Activated T-cell treated with anti-CD3 and anti-CD28 coated beads for 1 hour (primary cell): Measurements from ENCODE around the gene CPT2.
A peak's percentile ranks its signal among the peaks of the same experiment; 100 is the strongest.

Experiments used
- DNase-seq: peaks from one replicate; pipeline ENCODE4 v3.0.0-alpha.2; 2020; ENCODE audit warnings: low read depth

The CPT2 gene

GRCh38 chr1:53196485-53197290 is at the start of gene CPT2:
TSS of gene CPT2 (plus strand) at chr1:53196824. CDS start at chr1:53196944, 120 bp downstream.
- peak; percentile 87 for DNase-seq

- DNase-seq: no peak
Measured at GRCh38 chr1:53147174-53147573, 49.5 kb upstream of the CPT2 start.

DNA sequence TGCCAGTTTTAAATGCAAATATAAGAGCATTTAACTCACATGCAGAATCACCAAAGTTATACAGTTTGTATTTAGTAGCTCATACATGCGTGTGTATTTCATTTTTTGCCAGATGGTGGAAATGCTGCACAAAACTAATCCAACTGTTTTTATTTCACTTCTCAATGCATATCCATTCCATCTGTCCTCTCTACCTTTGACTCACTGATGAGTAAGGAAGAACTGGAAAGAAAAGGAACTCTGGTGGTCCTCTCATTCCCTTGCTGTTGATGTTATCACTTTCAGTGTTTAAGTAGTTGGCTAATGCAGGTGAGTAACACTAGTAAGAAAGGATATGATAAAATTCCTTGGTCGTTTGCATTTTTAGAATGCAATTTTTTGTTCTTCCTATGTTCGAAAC is 48.5 kb upstream of the CPT2 start:
- no peak for DNase-seq

- no peak for DNase-seq
Measured at GRCh38 chr1:53153752-53154151, 42.9 kb upstream of the CPT2 start.

GRCh38 chr1:53154859-53155438 is 41.7 kb upstream of the CPT2 start:
- no peak for DNase-seq

DNA sequence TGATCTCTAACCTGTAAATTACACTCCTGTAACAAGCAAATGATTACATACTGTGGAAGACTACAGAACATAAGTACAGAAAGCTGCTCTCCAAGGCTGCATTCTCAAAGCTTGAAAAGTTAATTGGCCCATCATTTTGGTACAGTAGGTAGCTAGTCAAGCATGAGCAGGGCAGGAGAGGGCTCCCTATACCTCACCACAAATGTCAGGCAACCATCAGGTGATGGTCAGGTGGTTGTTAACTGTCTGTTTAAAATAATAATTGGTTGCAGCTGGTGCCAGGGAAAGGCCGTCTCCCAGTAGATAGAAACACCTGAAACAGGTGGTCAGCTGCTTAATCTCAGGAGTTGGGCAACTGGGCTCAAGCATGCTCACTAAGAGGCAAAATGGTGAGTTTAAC is 41.1 kb upstream of the CPT2 start:
- DNase-seq: no peak

DNA sequence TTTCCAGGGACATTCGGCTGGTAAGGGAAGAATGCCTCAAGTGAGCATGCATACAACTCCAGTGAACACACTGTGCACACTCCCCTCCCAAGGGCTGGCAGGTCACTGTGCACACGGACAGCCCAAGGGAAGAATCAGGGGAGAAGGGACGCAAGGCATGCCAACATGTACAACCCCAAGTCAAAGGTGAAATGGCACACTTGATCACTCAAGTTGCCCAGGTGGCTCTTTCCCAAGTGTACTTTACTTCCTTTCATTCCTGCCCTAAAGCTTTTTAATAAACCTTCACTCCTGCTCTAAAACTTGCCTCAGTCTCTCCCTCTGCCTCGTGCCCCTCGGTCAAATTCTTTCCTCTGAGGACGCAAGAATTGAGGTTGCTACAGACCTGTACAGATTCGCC is 40.7 kb upstream of the CPT2 start:
- DNase-seq: no peak

GRCh38 chr1:53156783-53157182 is 39.8 kb upstream of the CPT2 start:
- no peak for DNase-seq

GRCh38 chr1:53158900-53159299 is 37.7 kb upstream of the CPT2 start:
- DNase-seq: no peak

DNA sequence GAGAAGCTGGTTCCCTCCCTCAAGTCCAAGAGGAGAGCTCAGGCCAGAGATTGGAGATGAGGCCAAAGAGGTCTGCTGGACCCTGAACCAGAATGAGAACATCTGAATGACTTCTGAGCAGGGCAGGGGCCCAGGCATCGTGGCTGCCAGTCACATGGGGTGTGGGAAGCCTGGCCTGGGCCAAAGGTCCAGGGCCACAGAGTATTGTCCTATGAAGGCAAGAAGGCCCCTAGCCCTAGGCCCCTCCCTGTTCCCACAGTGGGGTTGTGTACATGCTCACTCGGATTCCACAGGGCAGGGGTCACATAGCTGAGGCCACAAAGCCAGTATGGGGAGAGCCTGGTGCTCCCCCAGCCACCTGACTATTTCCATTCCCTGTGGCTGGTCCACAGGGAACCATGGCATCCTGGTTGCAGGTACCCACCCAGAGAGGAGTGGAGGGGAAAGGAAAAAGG is 35.7 kb upstream of the CPT2 start:
- DNase-seq: no peak

DNA sequence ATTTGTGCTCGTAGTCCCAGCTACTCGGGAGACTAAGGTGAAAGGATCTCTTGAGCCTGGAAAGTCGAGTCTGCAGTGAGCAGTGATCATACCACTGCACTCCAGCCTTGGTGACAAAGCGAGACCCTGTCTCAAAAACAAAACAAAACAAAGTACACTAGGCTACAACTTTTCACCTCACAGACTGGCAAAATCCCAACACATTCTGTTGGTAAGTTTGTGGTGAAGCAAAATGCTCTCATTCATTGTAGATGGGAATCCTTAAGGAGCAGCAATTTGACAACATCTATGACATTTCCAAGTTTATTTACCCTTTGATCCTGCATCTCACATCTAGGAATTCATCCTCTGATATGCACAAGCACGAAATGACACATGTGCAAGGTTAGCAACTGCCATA is 34.0 kb upstream of the CPT2 start:
- no peak for DNase-seq

- DNase-seq: no peak
Measured at GRCh38 chr1:53163291-53163768, 33.3 kb upstream of the CPT2 start.

DNA sequence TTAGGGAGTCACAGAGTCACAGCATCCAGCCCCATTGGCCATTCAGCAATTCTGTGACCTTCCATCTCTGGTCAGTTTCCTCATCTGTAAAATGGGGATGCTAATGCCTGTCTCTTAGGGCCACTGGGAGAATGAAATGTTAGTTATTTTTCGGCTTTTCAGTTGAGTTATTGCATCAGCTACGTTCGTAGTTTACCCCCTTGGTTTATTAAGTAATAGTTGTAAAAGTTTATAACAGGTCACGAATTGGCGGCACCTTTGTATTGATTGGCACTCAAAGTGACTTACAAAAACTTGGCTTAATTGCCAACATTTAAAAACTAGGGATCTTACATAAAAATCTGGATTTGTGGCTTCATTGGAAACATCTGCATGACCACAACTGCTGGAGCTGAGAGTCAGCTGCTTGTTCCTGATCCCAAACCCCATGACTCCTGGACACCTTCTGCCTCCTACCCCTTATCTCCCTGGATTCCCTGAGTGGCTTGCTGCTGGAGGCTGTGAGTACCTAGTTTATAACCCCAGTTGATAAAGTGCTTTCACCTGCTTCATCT is 31.1 kb upstream of the CPT2 start:
- DNase-seq: no peak

DNA sequence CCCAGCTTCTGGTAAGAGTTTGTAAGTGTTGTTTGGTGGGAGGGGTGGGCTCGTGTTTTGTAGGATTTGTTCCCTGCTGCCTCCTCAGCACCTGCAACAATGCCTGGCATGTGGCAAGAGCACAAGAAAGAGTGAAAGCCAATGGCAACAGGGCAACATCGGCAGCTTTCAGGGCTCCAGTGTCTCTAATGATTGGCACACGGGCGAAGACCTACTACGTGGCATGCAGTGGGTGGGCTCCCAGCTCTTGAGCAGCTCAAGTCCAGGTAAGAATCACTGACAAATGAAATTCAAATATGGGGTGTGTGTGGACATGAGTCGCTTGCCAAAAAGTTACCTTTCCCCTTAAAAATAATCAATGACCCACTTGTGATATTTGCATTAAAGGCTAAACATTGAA is 30.3 kb upstream of the CPT2 start:
- DNase-seq: no peak

GRCh38 chr1:53166912-53167311 is 29.7 kb upstream of the CPT2 start:
- DNase-seq: no peak

DNA sequence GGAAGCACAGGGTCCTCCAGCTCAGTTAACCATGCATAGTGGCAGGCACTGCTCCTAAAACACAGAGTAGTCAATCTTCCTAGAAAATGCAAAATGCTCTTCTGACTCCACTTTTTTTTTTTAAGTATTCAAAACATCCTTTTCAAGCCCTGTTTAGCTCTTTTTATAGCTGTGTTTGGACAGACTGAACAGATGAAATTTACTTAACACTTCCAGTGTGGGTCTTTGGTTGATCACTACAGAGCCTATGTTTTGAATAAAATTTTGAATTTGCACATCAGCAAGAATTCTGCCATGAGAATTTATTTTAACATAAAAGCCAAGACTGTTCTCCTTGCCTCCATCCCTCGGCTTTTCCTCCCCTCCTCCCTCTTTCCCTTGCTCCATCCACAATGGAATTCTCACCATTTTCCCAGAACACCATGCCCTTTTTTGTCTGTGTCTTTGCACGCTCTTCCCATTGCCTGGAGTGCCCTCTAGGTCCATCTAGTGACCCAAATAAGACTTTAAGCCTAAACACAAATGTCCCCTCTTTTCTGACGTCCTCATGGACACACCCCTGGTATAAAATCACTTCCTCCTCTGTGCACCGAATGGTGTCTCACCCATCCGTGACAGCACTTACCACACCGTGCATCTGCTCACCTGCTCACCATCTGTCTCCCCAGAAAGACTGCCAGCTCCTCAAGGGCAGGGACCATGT is 24.0 kb upstream of the CPT2 start:
- no peak for DNase-seq

DNA sequence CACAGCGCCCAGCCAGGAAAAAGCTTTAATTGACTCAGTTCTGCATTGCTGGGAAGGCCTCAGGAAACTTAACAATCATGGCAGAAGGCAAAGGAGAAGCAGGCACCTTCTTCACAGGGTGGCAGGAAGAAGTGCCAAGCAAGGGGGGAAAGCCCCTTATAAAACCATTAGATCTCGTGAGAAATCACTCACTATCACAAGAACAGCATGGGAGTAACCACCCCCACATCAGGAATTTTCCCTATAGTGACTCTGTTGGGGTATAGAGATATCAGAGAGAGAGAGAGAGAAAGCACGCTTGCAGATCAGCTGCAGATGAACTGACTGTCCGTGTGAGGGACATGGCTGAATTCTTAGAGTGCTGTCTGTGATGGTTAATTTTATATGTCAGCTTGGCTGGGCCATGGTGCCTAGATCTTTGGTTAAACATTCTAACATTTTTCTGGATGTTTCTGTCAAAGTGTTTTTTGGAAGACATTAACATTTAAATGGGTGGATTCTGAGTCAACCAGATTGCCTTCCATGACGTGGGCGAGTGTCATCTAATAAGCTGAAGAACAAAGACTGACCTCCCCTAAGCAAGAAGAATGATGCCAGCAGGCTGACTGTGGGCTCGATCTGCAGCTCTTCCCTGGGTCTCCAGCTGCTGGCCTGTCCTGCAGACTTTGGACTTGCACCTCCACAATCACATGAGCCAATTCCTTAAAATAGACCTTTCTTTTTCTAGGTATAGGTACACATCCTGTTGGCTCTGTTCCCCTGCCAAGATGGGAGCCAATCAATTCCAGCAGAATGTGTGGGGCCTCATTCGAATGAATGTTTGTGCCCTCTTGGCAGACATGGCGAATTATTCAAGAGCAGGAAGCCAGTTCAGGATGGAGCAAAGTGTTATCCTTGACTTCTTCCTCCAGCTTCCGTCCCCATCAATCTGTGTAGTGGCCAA is 21.4 kb upstream of the CPT2 start:
- no peak for DNase-seq

DNA sequence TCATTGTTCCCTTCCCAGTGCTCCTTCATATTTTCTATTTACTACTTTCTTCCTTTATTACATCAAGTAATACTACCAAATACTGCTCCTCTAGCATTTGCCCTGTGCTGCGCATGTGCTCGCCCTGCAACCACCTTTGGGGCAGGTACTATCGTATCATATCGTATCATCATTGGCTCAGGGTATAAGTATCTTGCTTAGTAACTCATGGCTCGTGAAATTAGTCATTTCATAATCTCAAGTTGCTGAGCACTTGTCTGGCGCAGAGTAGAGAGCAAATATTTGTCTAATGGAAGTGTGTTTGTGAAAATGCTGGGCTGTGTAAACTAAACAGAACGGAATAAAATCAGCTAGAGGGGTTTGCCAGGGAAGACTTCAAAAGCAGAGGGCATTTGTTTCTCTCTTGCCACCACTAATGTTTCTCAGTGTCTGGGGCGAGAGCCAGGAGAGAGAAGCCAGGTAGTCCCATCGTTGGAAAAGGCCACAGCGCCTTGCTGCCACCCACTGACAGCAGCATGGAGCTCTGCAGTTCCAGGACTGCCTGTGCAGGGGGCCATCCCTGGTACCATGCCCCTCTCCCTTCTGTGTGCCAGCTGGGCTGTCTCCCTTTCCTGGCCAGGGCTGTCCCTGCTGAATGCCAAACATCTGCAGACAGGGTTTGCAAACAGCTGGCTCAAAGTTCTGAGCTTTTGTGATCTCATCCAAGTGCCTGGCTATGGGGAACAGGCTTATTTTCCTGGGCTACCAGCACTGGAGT is 20.0 kb upstream of the CPT2 start:
- no peak for DNase-seq

GRCh38 chr1:53180226-53180625 is 16.4 kb upstream of the CPT2 start:
- DNase-seq: no peak

DNA sequence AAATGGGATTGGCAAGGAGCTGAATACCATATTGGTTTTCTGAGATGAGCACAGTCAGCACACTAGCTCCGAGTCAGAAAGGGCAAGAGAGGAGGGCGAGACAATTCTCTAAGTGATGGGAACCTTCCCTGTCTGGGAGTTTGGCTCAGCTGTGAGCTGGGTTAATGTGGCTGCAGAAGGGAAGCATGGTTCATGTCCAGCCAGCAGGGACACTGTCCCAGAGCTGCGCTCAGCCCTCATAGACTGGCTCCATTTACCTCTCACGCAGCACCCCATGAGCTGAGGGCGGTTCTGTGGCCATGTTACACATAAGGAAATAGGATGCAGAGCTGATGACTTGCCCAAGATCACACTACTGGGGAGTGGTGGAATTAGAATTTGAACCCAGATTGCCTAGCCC is 15.7 kb upstream of the CPT2 start:
- DNase-seq: no peak

- peak; percentile 80 for DNase-seq
Measured at GRCh38 chr1:53182111-53182593, 14.5 kb upstream of the CPT2 start.
